ENCODE results near the gene CNTNAP5.

DNA sequence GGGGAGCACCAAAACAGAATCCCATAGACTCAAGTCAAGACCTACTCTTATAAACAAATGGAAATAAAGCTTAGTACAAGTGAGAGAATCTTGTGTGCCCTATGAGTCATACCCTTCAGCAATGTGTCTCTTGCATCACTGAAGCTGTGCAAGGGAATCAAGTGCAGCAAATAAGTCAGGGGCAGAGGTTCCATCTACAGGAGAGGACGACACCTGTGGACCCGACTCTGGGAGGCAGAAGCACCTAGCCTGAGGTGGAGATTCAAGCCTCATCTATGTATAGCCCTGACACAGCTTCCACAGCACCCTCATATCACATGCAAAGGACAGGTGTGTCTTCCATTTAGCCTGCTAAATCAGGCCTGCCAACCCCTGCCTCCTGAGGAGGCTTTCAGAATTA lies 298.2 kb downstream of the CNTNAP5 start:
- no peak for TF ChIP-seq POLR2A (IDR thresholded peaks at IDR 0.05)
- TF ChIP-seq, protein P1, sequence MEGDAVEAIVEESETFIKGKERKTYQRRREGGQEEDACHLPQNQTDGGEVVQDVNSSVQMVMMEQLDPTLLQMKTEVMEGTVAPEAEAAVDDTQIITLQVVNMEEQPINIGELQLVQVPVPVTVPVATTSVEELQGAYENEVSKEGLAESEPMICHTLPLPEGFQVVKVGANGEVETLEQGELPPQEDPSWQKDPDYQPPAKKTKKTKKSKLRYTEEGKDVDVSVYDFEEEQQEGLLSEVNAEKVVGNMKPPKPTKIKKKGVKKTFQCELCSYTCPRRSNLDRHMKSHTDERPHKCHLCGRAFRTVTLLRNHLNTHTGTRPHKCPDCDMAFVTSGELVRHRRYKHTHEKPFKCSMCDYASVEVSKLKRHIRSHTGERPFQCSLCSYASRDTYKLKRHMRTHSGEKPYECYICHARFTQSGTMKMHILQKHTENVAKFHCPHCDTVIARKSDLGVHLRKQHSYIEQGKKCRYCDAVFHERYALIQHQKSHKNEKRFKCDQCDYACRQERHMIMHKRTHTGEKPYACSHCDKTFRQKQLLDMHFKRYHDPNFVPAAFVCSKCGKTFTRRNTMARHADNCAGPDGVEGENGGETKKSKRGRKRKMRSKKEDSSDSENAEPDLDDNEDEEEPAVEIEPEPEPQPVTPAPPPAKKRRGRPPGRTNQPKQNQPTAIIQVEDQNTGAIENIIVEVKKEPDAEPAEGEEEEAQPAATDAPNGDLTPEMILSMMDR (IDR thresholded peaks at IDR 0.05): no peak
- TF ChIP-seq POLR2AphosphoS5 (IDR thresholded peaks at IDR 0.05): no peak
